Activated T-cell treated with anti-CD3 and anti-CD28 coated beads, Interleukin-2, amount 50 U/mL, for 4 hours (primary cell): Measurements from ENCODE around the gene NAPEPLD. TPM values are rescaled to one million over a fixed set of nuclear protein-coding genes. Genes with fewer than 3 reads are reported as not detected.
A peak's percentile ranks its signal among the peaks of the same experiment; 100 is the strongest.
"Not testable (repeated sequence)": the region's sequence is repeated elsewhere in the genome, so short reads cannot be mapped to it uniquely, and the experiment has no call there.

Experiments
- ATAC-seq, 2 donors: fragments of 200-7000 bp; cut with Tn5 transposase; one replicate each; pipeline ENCODE4 v1.10.0; 2021
- DNase-seq: peaks from one replicate; pipeline ENCODE4 v3.0.0-alpha.2; 2020
- H3K27me3 Mint-ChIP-seq: one replicate; pipeline ENCODE4 v1.8.0; 2021; ENCODE audit warnings: low read depth, mixed read lengths
- H3K36me3 Mint-ChIP-seq: one replicate; pipeline ENCODE4 v1.8.0; 2022; ENCODE audit warnings: mixed read lengths; ENCODE audit not compliant: insufficient read depth
- H3K4me1 Mint-ChIP-seq: one replicate; pipeline ENCODE4 v1.8.0; 2021; ENCODE audit warnings: low read depth, mixed read lengths
- H3K4me3 Mint-ChIP-seq: one replicate; pipeline ENCODE4 v1.8.0; 2021; ENCODE audit warnings: mild to moderate bottlenecking, moderate library complexity, mixed read lengths
- H3K9me3 Mint-ChIP-seq: one replicate; pipeline ENCODE4 v1.8.0; 2021; ENCODE audit warnings: mixed read lengths
- total RNA-seq, 3 donors: library from RNA; stranded (reverse); gene quantifications; one replicate each; pipeline ENCODE4 v1.2.1, GENCODE V29; 2021

NAPEPLD gene
- total RNA-seq, 3 donors from 2014 or later = 4.7 to 8.0 (median 5.5) TPM

GRCh38 chr7:103152744-103153617 lies 4.1 kb upstream of the NAPEPLD start:
- Mint-ChIP-seq H3K4me1 (peaks cover 28% of the 10 kb centered on the region), H3K4me3 (peak overlapping the region; percentile 31)
- ATAC-seq, H3K27me3 Mint-ChIP-seq, H3K9me3 Mint-ChIP-seq, DNase-seq, H3K36me3 Mint-ChIP-seq: not testable (repeated sequence)

GRCh38 chr7:103151993-103152676 lies 3.2 kb upstream of the NAPEPLD start:
- ATAC-seq, H3K9me3 Mint-ChIP-seq, H3K36me3 Mint-ChIP-seq, DNase-seq, H3K27me3 Mint-ChIP-seq: not testable (repeated sequence)
- H3K4me3 Mint-ChIP-seq = peak overlapping the region; percentile 31
- peaks cover 35% of the 10 kb centered on the region for H3K4me1 Mint-ChIP-seq

- Mint-ChIP-seq H3K27me3 (no peaks in the 10 kb centered on the region), H3K9me3 (no peaks in the 10 kb centered on the region), H3K36me3 (peaks cover 3% of the 10 kb centered on the region), H3K4me3 (peak overlapping the region; percentile 98), H3K4me1 (peaks cover 39% of the 10 kb centered on the region)
- ATAC-seq (no peak), DNase-seq (no peak)
Measured at GRCh38 chr7:103150192-103150591, 1.3 kb upstream of the NAPEPLD start.

- no peak for ATAC-seq
- no peaks in the 10 kb centered on the region for H3K9me3 Mint-ChIP-seq
- H3K36me3 Mint-ChIP-seq = peaks cover 3% of the 10 kb centered on the region
- H3K4me1 Mint-ChIP-seq = peaks cover 38% of the 10 kb centered on the region
- no peaks in the 10 kb centered on the region for H3K27me3 Mint-ChIP-seq
- no peak for DNase-seq
- H3K4me3 Mint-ChIP-seq = peak overlapping the region; percentile 98
Measured at GRCh38 chr7:103149808-103150180, 895 bp upstream of the NAPEPLD start.

- Mint-ChIP-seq H3K36me3 (peaks cover 4% of the 10 kb centered on the region), H3K9me3 (no peaks in the 10 kb centered on the region), H3K4me1 (peaks cover 38% of the 10 kb centered on the region), H3K4me3 (peak overlapping the region; percentile 98), H3K27me3 (no peaks in the 10 kb centered on the region)
- no peak for DNase-seq
- ATAC-seq = no peak
Measured at GRCh38 chr7:103148131-103148993, 537 bp downstream of the NAPEPLD start.

GRCh38 chr7:103144754-103145153 lies 4.1 kb downstream of the NAPEPLD start:
- Mint-ChIP-seq H3K36me3 (peaks cover 19% of the 10 kb centered on the region), H3K4me1 (peaks cover 33% of the 10 kb centered on the region)
- ATAC-seq, H3K9me3 Mint-ChIP-seq, H3K4me3 Mint-ChIP-seq, H3K27me3 Mint-ChIP-seq, DNase-seq: not testable (repeated sequence)

- Mint-ChIP-seq H3K4me1 (peaks cover 29% of the 10 kb centered on the region), H3K4me3 (no peak overlapping the region), H3K27me3 (no peaks in the 10 kb centered on the region)
Measured at GRCh38 chr7:103143868-103144267, 5.0 kb downstream of the NAPEPLD start.

GRCh38 chr7:103142494-103142893 lies 6.4 kb downstream of the NAPEPLD start:
- H3K27me3 Mint-ChIP-seq = no peaks in the 10 kb centered on the region
- peaks cover 17% of the 10 kb centered on the region for H3K4me1 Mint-ChIP-seq
- ATAC-seq (no peak), DNase-seq (no peak)
- peaks cover 16% of the 10 kb centered on the region for H3K36me3 Mint-ChIP-seq
- H3K9me3 Mint-ChIP-seq = no peaks in the 10 kb centered on the region
- no peak overlapping the region for H3K4me3 Mint-ChIP-seq

More at GRCh38 chr7:103143868-103144267, 5.0 kb downstream of the NAPEPLD start:
- peaks cover 17% of the 10 kb centered on the region for H3K36me3 Mint-ChIP-seq
- no peak for ATAC-seq
- no peaks in the 10 kb centered on the region for H3K9me3 Mint-ChIP-seq
- DNase-seq = no peak

GRCh38 chr7:103141753-103142404 lies 7.0 kb downstream of the NAPEPLD start:
- ATAC-seq = no peak
- Mint-ChIP-seq H3K4me1 (peaks cover 11% of the 10 kb centered on the region), H3K27me3 (no peaks in the 10 kb centered on the region), H3K4me3 (no peak overlapping the region), H3K36me3 (peaks cover 16% of the 10 kb centered on the region), H3K9me3 (no peaks in the 10 kb centered on the region)
- no peak for DNase-seq

- H3K4me3 Mint-ChIP-seq = no peak overlapping the region
- peaks cover 16% of the 10 kb centered on the region for H3K36me3 Mint-ChIP-seq
- no peaks in the 10 kb centered on the region for H3K27me3 Mint-ChIP-seq
- no peak for DNase-seq
- H3K4me1 Mint-ChIP-seq = peaks cover 2% of the 10 kb centered on the region
- no peak for ATAC-seq
- no peaks in the 10 kb centered on the region for H3K9me3 Mint-ChIP-seq
Measured at GRCh38 chr7:103140685-103141084, 8.2 kb downstream of the NAPEPLD start.

- no peak for DNase-seq
- Mint-ChIP-seq H3K36me3 (peaks cover 16% of the 10 kb centered on the region), H3K27me3 (no peaks in the 10 kb centered on the region), H3K4me1 (no peaks in the 10 kb centered on the region), H3K4me3 (no peak overlapping the region), H3K9me3 (no peaks in the 10 kb centered on the region)
- ATAC-seq = no peak
Measured at GRCh38 chr7:103140061-103140460, 8.8 kb downstream of the NAPEPLD start.

- ATAC-seq (no peak), DNase-seq (no peak)
- Mint-ChIP-seq H3K36me3 (peaks cover 4% of the 10 kb centered on the region), H3K4me1 (peaks cover 10% of the 10 kb centered on the region), H3K9me3 (no peaks in the 10 kb centered on the region), H3K27me3 (no peaks in the 10 kb centered on the region), H3K4me3 (no peak overlapping the region)
Measured at GRCh38 chr7:103134836-103135554, 13.9 kb downstream of the NAPEPLD start.

GRCh38 chr7:103132995-103133688 lies 15.8 kb downstream of the NAPEPLD start:
- H3K9me3 Mint-ChIP-seq = no peaks in the 10 kb centered on the region
- ATAC-seq (no peak), DNase-seq (no peak)
- H3K27me3 Mint-ChIP-seq = no peaks in the 10 kb centered on the region
- H3K4me1 Mint-ChIP-seq = peaks cover 12% of the 10 kb centered on the region
- H3K36me3 Mint-ChIP-seq = peaks cover 9% of the 10 kb centered on the region
- H3K4me3 Mint-ChIP-seq = no peak overlapping the region
